LNCaP clone FGC (cell line): ENCODE results near the gene MRPL37.

Experiments used
- DNase-seq: peaks from one replicate; pipeline ENCODE4 v3.0.0-alpha.2; 2011; ENCODE audit warnings: low read depth
- H3K4me3 ChIP-seq: 2 replicates; pipeline ENCODE4 v1.5.1; 2011; ENCODE audit warnings: mild to moderate bottlenecking, low read depth, low read length, control low read depth
- TF ChIP-seq, protein P1 (sequence below): IDR thresholded peaks from 2 replicates; pipeline ENCODE4 v1.5.1; 2012; ENCODE audit warnings: mild to moderate bottlenecking; ENCODE audit not compliant: control insufficient read depth, insufficient read depth; ENCODE audit errors: extremely low read depth

Gene MRPL37

DNA sequence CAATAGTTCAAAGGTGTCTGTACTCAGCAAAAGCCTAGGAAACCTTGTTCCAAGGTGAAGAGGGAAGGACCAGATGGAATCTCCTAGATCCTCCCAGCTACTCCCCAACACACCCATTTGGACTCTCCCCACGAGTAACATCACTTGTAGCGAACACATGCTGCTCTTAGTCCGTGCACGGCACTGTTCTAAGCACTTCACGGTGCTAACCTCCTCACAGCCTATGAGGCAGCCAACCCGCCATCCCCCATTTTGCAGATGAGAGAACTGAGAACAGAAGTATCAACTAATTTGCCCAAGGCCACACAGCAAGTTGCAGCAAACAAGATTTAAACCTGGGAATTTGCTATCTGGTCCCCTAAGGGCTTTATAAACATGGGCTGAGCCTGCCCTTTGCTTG is 24.3 kb downstream of the MRPL37 start:
- H3K4me3 ChIP-seq, result no peak overlapping the region
- TF ChIP-seq, protein P1, sequence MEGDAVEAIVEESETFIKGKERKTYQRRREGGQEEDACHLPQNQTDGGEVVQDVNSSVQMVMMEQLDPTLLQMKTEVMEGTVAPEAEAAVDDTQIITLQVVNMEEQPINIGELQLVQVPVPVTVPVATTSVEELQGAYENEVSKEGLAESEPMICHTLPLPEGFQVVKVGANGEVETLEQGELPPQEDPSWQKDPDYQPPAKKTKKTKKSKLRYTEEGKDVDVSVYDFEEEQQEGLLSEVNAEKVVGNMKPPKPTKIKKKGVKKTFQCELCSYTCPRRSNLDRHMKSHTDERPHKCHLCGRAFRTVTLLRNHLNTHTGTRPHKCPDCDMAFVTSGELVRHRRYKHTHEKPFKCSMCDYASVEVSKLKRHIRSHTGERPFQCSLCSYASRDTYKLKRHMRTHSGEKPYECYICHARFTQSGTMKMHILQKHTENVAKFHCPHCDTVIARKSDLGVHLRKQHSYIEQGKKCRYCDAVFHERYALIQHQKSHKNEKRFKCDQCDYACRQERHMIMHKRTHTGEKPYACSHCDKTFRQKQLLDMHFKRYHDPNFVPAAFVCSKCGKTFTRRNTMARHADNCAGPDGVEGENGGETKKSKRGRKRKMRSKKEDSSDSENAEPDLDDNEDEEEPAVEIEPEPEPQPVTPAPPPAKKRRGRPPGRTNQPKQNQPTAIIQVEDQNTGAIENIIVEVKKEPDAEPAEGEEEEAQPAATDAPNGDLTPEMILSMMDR, result no peak
- DNase-seq, result no peak

DNA sequence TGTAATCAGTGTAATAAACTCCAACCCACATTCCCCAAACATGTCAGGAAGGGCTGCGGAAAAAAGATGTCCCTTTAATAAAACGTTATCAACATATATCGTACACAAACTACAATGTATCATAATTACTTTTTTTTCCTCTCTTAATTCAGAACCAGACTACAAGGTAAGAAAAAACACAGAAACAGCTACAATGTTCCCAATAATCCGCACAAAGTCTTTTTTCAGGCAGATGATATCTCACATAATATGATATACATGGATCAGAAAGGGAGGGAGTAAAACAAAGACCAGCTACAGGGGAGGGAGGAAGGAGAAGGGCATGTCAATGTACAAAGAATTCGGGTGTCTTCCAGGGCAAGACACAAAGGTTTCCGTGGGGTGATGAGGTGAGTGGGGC is 25.4 kb downstream of the MRPL37 start:
- no peak for DNase-seq
- TF ChIP-seq, protein P1, result no peak
- H3K4me3 ChIP-seq, result no peak overlapping the region

DNA sequence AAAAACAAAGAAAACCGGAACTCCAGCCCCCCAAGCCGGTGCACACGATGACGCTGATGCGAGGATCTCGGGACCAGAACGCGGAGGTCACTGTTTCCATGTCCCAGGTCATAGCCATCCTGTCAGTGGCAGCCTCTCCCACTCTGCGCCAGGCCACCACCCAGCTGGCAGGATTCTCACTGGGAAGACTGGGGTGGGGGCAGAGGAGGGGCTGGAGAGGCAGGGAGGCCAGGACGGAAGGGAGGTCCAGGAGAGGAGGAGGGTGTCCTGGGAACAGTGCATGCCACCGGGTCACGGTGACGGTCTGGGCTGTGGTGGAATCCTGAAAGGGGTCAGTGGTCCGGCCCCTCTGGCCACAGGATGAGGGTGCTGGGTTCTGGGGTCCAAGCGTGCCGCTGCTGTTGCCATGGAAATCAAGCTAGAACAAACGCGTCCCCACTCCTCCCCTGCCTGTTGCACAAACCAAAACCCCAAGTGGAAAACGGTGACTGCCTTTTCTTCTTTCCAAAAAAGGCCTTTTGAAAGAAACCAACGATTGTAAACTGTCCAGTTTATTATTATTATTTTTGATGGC is 26.1 kb downstream of the MRPL37 start:
- TF ChIP-seq, protein P1, result no peak
- H3K4me3 ChIP-seq, result no peak overlapping the region
- no peak for DNase-seq

DNA sequence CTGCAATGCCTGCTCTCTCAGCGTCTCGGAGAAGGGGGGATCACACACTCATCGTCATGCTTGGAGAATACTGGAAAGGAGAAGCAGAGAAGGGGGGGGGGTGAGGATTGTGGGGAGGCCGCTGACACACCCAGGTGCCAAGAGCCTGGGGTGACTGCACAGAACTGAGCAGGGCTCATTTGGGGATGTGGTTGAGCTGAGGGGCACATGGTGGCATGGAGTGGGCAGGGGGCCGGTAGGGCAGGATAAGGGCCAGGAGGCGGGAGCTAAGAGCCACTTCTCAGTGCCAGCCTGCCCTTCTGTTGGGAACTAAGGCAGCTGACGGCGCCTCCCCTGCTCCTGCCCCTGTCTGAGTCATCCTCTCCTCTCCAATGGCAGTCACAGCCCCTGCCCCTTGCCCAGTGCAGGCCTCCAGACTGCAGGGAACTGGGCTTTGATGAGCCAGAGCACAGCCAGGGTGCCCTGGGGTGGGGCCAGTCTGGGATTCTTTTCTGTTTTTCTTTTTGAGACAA is 27.2 kb downstream of the MRPL37 start:
- DNase-seq, result no peak
- no peak overlapping the region for H3K4me3 ChIP-seq
- TF ChIP-seq, protein P1, result no peak

DNA sequence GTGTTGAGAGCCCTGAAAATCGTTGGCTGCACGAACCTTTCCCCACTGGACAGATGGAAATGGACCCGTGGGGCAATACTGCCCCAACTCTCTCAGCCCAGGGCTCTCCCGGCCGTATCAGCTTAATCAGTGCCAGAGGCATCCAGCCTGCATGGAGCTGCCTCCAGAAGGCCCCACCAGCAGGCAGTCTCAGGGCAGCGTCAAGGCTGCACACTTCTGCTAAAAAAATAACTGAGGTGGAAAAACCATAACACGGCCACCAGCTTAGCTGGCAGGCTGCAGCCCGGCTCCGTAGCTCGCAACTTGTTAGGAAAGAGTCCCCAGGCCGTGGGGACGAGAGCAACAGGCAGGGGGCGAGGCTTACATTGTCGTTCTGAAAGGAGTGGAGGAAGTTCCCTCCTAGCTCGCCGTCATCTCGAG is 27.9 kb downstream of the MRPL37 start:
- no peak for DNase-seq
- TF ChIP-seq, protein P1, result no peak; the same call in 1 of the 2 replicates
- no peak overlapping the region for H3K4me3 ChIP-seq

DNA sequence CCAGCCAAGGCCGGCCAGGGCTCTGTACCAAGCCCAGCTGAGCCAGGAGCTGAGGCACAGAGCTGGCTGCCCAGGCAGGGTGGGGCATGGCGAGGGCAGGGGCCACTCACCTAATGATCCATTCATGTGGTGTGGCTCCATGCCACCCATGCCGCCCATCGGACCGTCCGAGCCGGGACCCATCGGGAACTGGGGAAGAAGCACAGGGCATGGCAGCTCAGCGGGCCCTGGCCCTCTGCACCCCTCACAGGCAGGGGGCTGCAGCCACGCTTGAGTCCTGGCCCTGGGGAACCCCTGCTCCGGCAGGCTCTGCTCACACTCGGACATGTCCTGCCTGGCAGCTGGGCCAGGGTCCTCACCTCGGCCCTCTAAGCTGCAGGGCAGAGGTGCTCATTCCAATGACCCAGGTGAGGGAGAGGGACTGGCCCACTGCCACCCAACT is 28.7 kb downstream of the MRPL37 start:
- TF ChIP-seq, protein P1, result no peak
- no peak for DNase-seq
- H3K4me3 ChIP-seq, result no peak overlapping the region
